ENCODE measurements around the gene PPP1R14C. TPM values are rescaled to one million over a fixed set of nuclear protein-coding genes. Genes with fewer than 3 reads are reported as not detected.

Gene PPP1R14C
- total RNA-seq, 1 donor from 2014 or later, result 0.26 TPM

- H3K36me3 Mint-ChIP-seq, result no peaks in the 10 kb centered on the region
- no peaks in the 10 kb centered on the region for H3K9me3 ChIP-seq (ENCODE audit: low read depth)
- TF ChIP-seq CTCF (IDR thresholded peaks at IDR 0.05) (no peak), EZH2phosphoT487 (IDR thresholded peaks at IDR 0.05) (no peak), EZH2 (IDR thresholded peaks at IDR 0.05) (no peak)
- no peak overlapping the region for H3K9ac ChIP-seq
- H3K4me1 ChIP-seq, result peaks cover 7% of the 10 kb centered on the region
- no peak for DNase-seq (ENCODE audit: low spot score)
- no peaks in the 10 kb centered on the region for H3K79me2 ChIP-seq (ENCODE audit: low read depth)
- H3F3A ChIP-seq (ENCODE audit: low read depth), result no peaks in the 10 kb centered on the region
- no peak overlapping the region for H3K4me3 ChIP-seq
- no peaks in the 10 kb centered on the region for H3K27me3 Mint-ChIP-seq (ENCODE audit: insufficient read depth, low read depth)
- no peak overlapping the region for H3K4me2 ChIP-seq
- H2AFZ ChIP-seq (replicated peaks), result no peak overlapping the region
- peaks cover 16% of the 10 kb centered on the region for H3K4me1 Mint-ChIP-seq
- H3K4me3 Mint-ChIP-seq, result no peak overlapping the region
- H4K20me1 ChIP-seq (ENCODE audit: low read depth), result no peaks in the 10 kb centered on the region
- no peaks in the 10 kb centered on the region for H3K36me3 ChIP-seq
- no peaks in the 10 kb centered on the region for H3K27me3 ChIP-seq
- H3K9me3 Mint-ChIP-seq, result peaks cover 2% of the 10 kb centered on the region
- no peak overlapping the region for H3K27ac ChIP-seq
- no peak overlapping the region for H3K27ac Mint-ChIP-seq
Observed at GRCh38 chr6:150202404-150202803, 59.6 kb downstream of the PPP1R14C start.

- H3K27ac Mint-ChIP-seq, result no peak overlapping the region
- H3K4me3 ChIP-seq, result no peak overlapping the region
- no peaks in the 10 kb centered on the region for H4K20me1 ChIP-seq (ENCODE audit: low read depth)
- H3K27ac ChIP-seq, result no peak overlapping the region
- H3K4me3 Mint-ChIP-seq, result no peak overlapping the region
- no peaks in the 10 kb centered on the region for H3K9me3 ChIP-seq (ENCODE audit: low read depth)
- DNase-seq (ENCODE audit: low spot score), result no peak
- H3F3A ChIP-seq (ENCODE audit: low read depth), result no peaks in the 10 kb centered on the region
- no peaks in the 10 kb centered on the region for H3K27me3 ChIP-seq
- H3K27me3 Mint-ChIP-seq (ENCODE audit: insufficient read depth, low read depth), result no peaks in the 10 kb centered on the region
- TF ChIP-seq CTCF (IDR thresholded peaks at IDR 0.05) (no peak), EZH2phosphoT487 (IDR thresholded peaks at IDR 0.05) (no peak), EZH2 (IDR thresholded peaks at IDR 0.05) (no peak)
- H2AFZ ChIP-seq (replicated peaks), result no peak overlapping the region
- no peak overlapping the region for H3K4me2 ChIP-seq
- no peak overlapping the region for H3K9ac ChIP-seq
- H3K36me3 Mint-ChIP-seq, result no peaks in the 10 kb centered on the region
- H3K9me3 Mint-ChIP-seq, result peaks cover 2% of the 10 kb centered on the region
- peaks cover 7% of the 10 kb centered on the region for H3K4me1 ChIP-seq
- H3K79me2 ChIP-seq (ENCODE audit: low read depth), result no peaks in the 10 kb centered on the region
- H3K4me1 Mint-ChIP-seq, result peaks cover 18% of the 10 kb centered on the region
- H3K36me3 ChIP-seq, result no peaks in the 10 kb centered on the region
Observed at GRCh38 chr6:150202934-150203333, 60.1 kb downstream of the PPP1R14C start.

- Histone ChIP-seq H2AFZ (replicated peaks) (no peak overlapping the region), H4K20me1 (ENCODE audit: low read depth) (no peaks in the 10 kb centered on the region), H3K4me1 (peaks cover 7% of the 10 kb centered on the region), H3K27me3 (no peaks in the 10 kb centered on the region), H3K4me2 (no peak overlapping the region), H3K36me3 (no peaks in the 10 kb centered on the region), H3F3A (ENCODE audit: low read depth) (no peaks in the 10 kb centered on the region), H3K4me3 (no peak overlapping the region), H3K9ac (no peak overlapping the region), H3K9me3 (ENCODE audit: low read depth) (no peaks in the 10 kb centered on the region), H3K79me2 (ENCODE audit: low read depth) (no peaks in the 10 kb centered on the region), H3K27ac (no peak overlapping the region)
- DNase-seq (ENCODE audit: low spot score), result no peak
- Mint-ChIP-seq H3K4me1 (peaks cover 18% of the 10 kb centered on the region), H3K27ac (no peak overlapping the region), H3K9me3 (peaks cover 2% of the 10 kb centered on the region), H3K27me3 (ENCODE audit: insufficient read depth, low read depth) (no peaks in the 10 kb centered on the region), H3K4me3 (no peak overlapping the region), H3K36me3 (no peaks in the 10 kb centered on the region)
- TF ChIP-seq EZH2phosphoT487 (IDR thresholded peaks at IDR 0.05) (no peak), CTCF (IDR thresholded peaks at IDR 0.05) (no peak), EZH2 (IDR thresholded peaks at IDR 0.05) (no peak)
Observed at GRCh38 chr6:150203378-150203777, 60.5 kb downstream of the PPP1R14C start.

All from neural progenitor cell (in vitro differentiated cells).